ENCODE results near the gene TCEA2.

DNA sequence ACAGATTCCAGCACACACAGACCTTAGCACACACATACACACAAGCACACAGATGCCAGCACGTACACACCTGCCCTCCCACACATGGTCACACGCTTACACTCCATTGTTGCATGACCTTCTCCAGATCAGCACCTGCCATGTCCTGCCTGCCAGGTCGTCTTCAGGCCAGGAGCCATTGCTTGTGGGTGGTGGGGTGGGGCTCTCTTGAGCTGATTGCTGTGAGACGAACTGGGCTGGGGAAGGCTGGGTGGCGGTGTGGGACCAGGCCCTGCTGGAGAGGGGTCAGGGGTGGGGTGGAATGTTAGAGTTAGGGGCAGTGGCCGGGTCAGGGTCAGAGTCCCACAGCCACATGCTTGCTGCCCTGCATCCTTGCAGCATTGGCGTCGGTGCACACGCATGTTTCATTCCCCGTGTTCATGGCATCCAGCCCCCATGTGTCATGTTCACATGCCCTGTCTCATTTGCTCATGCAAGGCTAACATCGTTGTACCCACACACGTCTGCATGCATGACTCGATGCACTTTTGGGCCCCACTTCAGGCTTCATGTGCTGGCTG lies 50.9 kb downstream of the TCEA2 start:
- TF ChIP-seq, protein P1, sequence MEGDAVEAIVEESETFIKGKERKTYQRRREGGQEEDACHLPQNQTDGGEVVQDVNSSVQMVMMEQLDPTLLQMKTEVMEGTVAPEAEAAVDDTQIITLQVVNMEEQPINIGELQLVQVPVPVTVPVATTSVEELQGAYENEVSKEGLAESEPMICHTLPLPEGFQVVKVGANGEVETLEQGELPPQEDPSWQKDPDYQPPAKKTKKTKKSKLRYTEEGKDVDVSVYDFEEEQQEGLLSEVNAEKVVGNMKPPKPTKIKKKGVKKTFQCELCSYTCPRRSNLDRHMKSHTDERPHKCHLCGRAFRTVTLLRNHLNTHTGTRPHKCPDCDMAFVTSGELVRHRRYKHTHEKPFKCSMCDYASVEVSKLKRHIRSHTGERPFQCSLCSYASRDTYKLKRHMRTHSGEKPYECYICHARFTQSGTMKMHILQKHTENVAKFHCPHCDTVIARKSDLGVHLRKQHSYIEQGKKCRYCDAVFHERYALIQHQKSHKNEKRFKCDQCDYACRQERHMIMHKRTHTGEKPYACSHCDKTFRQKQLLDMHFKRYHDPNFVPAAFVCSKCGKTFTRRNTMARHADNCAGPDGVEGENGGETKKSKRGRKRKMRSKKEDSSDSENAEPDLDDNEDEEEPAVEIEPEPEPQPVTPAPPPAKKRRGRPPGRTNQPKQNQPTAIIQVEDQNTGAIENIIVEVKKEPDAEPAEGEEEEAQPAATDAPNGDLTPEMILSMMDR (IDR thresholded peaks at IDR 0.05), result no peak
- no peak for TF ChIP-seq EZH2 (IDR thresholded peaks at IDR 0.05)

Data from neural progenitor cell (in vitro differentiated cells).